HK-2 (cell line): ENCODE data around the gene CYP46A1.

Experiments
- DNase-seq: peaks from one replicate; pipeline ENCODE4 v3.0.0-alpha.2; 2018; ENCODE audit not compliant: unreplicated experiment

The CYP46A1 gene

GRCh38 chr14:99673305-99674063, 10.6 kb upstream of the CYP46A1 start:
- no peak for DNase-seq

GRCh38 chr14:99674064-99674650, 9.9 kb upstream of the CYP46A1 start:
- DNase-seq = no peak

- no peak for DNase-seq
Measured at GRCh38 chr14:99674776-99675381, 9.2 kb upstream of the CYP46A1 start.

- DNase-seq = no peak
Measured at GRCh38 chr14:99675382-99675835, 8.7 kb upstream of the CYP46A1 start.

- no peak for DNase-seq
Measured at GRCh38 chr14:99675951-99676350, 8.1 kb upstream of the CYP46A1 start.

- DNase-seq = peak; percentile 16
Measured at GRCh38 chr14:99676657-99677056, 7.4 kb upstream of the CYP46A1 start.

- DNase-seq = no peak
Measured at GRCh38 chr14:99677231-99678140, 6.6 kb upstream of the CYP46A1 start.

GRCh38 chr14:99678198-99678597, 5.9 kb upstream of the CYP46A1 start:
- DNase-seq = no peak

GRCh38 chr14:99679111-99679510, 5.0 kb upstream of the CYP46A1 start:
- DNase-seq = no peak

- no peak for DNase-seq
Measured at GRCh38 chr14:99679543-99679942, 4.6 kb upstream of the CYP46A1 start.

GRCh38 chr14:99679996-99680395, 4.1 kb upstream of the CYP46A1 start:
- DNase-seq = no peak

- DNase-seq = no peak
Measured at GRCh38 chr14:99681101-99681831, 2.8 kb upstream of the CYP46A1 start.

- DNase-seq = no peak
Measured at GRCh38 chr14:99681832-99682148, 2.3 kb upstream of the CYP46A1 start.

GRCh38 chr14:99682809-99683618, 1.1 kb upstream of the CYP46A1 start:
- DNase-seq = peak; percentile 78

GRCh38 chr14:99684410-99684934, 374 bp downstream of the CYP46A1 start:
- no peak for DNase-seq

GRCh38 chr14:99685151-99685591, 1.1 kb downstream of the CYP46A1 start:
- no peak for DNase-seq

GRCh38 chr14:99685596-99685995, 1.5 kb downstream of the CYP46A1 start:
- DNase-seq = no peak

- DNase-seq = no peak
Measured at GRCh38 chr14:99686557-99687283, 2.6 kb downstream of the CYP46A1 start.
